Hematopoietic multipotent progenitor cell treated with erythropoietin and hydrocortisone succinate and interleukin-3 and kit ligand, for 6 days (in vitro differentiated cells): Measurements from ENCODE around the gene MBOAT1.
"Not testable (repeated sequence)": the region's sequence is repeated elsewhere in the genome, so short reads cannot be mapped to it uniquely, and the experiment has no call there.

Source experiments
- DNase-seq: peaks from one replicate; pipeline ENCODE4 v3.0.0-alpha.2; 2015

The MBOAT1 gene

GRCh38 chr6:20168690-20169089, 43.6 kb downstream of the MBOAT1 start:
- no peak for DNase-seq

DNA sequence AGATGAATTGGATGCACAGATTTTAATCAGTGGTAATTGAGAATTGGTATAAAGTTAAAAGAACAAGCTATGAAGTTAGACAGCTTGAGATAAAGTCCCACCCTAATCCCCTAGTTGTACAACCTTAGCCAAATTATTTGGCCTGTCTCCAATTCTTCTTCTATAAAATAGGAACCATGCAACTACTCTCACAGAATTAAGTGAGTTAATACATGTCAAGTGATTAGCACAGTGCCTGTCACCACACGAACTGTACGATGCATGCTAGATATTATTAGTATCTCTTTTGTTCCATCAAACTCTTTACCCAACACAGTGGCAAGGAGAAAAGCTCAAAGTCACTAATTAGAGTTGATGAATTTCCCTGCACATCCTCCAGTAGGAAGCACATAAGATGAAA, 44.7 kb downstream of the MBOAT1 start:
- no peak for DNase-seq

DNA sequence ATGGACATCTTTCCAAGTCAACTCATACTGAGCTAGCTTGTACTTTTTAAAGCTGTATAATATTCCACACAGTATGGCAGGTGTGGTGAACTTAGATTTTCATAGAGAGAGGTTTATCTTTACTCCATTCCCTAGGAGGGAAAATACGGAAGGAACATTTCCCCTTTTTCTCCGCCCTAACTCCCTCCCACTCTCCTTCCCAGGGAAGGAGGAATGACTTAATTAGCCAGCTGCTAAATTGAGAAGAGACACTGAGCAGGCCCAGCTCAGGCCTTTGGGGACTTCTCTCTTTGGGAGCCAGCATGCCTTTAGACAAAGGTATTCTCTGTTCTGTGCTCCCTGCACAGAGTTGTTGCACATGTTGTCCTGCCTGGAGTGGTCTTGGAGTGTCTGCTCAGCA, 46.1 kb downstream of the MBOAT1 start:
- no peak for DNase-seq

DNA sequence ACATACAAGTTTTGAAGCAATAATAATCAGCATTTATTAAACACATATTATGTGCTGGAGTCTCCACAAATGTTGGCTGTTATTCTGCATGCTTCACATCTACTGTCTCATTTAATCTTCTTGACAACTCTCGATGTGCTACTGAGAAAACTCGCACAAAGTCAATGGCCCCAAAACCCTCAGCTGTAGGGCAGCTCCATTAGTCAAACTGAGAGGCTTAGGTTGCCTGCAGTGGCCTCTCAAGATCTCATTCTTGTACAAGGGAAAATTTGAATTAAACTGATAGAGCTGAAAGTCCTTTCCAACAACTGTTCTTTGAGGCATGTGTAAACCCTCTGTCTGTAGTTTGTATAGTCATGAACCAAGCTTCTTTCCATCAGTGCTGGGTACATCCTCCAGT, 49.8 kb downstream of the MBOAT1 start:
- no peak for DNase-seq

GRCh38 chr6:20160541-20161283, 51.6 kb downstream of the MBOAT1 start:
- no peak for DNase-seq

- DNase-seq: no peak
Measured at GRCh38 chr6:20159781-20160540, 52.3 kb downstream of the MBOAT1 start.

GRCh38 chr6:20159098-20159497, 53.2 kb downstream of the MBOAT1 start:
- DNase-seq: no peak

GRCh38 chr6:20158676-20159075, 53.6 kb downstream of the MBOAT1 start:
- peak; percentile 44 for DNase-seq

DNA sequence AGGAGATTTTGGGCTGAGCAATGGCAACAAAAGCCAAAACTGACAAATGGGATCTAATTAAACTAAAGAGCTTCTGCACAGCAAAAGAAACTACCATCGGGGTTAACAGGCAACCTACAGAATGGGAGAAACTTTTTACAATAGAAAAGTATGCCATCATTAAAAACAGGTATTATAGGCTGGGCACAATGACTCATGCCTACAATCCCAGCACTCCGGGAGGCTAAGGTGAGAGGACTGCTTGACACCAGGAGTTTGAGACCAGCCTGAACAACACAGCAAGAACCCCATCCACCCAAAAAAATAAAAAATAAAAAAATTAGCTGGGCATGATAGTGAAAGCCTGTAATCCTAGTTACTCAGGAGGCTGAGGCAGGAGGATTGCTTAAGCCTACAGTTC, 55.4 kb downstream of the MBOAT1 start:
- no peak for DNase-seq

DNA sequence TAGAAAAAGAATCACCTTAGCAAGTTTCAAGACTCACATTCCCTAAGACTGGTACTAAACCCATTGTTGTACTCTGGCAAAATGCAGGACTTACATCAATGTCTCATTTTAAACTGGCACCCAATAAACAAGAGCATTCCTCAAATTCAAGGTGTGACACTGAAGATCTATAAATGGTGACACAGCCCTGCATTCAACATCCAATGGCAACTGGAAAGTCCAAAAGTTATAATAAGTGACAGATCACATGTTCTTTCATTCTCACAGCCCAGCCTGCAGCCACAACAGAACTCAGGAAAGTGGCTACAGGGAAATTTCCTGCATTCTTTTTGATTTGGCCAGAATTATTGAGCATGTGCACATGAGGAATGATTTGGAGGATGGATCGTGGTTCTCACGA, 57.5 kb downstream of the MBOAT1 start:
- DNase-seq: no peak

- no peak for DNase-seq
Measured at GRCh38 chr6:20153194-20153593, 59.1 kb downstream of the MBOAT1 start.

GRCh38 chr6:20148433-20148832, 63.8 kb downstream of the MBOAT1 start:
- no peak for DNase-seq

DNA sequence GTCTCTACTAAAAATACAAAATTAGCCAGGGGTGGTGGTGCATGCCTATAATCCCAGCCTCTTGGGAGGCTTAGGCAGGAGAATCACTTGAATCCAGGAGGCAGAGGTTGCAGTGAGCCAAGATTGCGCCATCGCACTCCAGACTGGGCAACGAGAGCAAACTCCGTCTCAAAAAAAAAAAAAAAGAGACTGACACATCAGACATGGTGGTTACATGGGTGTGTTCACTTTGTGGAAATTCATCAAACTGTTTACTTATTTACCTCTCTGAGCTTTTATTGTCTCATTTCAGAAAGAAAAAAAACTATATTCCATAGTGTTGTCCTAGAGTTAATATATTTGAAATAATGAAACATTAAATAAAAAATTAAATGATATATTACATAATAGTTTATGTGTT, 64.8 kb downstream of the MBOAT1 start:
- no peak for DNase-seq

DNA sequence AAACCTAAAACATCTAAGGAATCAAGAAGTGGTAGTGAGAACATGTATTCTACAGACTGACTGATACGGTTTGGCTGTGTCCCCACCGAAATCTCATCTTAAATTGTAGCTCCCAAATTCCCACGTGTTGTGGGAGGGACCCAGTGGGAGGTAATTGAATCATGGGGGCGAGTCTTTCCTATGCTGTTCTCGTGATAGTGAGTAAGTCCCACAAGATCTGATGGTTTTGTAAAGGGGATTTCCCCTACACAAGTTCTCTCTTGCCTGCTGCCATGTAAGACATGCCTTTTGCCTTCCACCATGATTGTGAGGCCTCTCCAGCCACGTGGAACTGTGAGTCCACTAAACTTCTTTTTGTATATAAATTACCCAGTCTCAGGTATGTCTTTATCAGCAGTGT, 65.4 kb downstream of the MBOAT1 start:
- not testable (repeated sequence) for DNase-seq

- DNase-seq: no peak
Measured at GRCh38 chr6:20146291-20146690, 66.0 kb downstream of the MBOAT1 start.

- no peak for DNase-seq
Measured at GRCh38 chr6:20142866-20143265, 69.4 kb downstream of the MBOAT1 start.

GRCh38 chr6:20141931-20142330, 70.3 kb downstream of the MBOAT1 start:
- DNase-seq: no peak

DNA sequence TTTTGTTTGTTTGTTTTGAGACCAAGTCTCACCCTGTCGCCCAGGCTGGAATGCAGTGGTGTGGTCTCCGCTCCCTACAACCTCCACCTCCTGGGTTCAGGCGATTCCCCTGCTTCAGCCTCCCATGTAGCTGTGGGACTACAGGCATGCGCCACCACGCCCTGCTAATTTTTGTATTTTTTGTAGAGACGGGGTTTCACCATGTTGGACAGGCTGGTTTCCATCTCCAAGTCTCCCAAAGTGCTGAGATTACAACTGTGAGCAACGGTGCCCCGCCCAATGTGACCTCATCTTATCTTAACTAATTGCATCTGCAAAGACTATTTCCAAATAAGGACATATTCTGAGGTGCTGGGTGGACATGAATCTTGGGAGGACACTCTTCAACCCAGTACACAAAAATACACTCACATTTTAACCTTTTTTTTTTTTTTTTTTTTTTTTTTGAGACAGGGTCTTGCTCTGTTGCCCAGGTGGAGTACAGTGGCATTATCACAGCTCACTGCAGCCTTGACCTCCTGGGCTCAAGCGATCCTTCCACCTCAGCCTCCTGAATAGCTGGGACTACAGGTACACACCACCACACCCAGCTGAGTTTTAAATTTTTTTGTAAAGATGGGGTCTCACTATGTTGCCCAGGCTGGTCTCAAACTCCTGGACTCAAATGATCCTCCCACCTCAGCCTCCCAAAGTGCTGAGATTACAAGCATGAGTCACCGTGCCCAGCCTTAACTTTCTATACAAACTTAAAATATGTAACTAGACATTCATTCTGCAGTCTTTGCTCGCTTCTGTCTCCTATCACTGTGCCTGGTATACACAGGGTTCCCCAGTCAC, 72.9 kb downstream of the MBOAT1 start:
- peak; percentile 29 for DNase-seq

GRCh38 chr6:20137837-20138236, 74.4 kb downstream of the MBOAT1 start:
- DNase-seq: no peak

DNA sequence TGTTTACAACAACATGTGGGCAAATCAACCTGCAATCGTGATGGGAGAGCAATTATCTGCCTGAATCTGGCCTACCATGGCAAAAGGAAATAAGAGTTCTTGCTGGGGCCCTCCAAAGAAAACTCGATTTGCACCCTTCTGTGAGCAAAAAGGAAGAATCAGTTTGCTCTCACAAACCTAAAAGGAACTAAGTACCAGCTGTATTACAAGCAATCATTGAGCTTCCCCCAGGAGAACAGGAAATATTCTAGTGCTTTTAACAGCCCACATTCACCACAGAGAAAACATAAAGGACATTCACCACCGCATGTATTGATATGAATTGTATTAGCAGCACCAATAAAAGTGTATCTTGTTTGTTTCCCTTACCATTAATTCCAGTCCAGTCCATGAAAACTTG, 75.0 kb downstream of the MBOAT1 start:
- DNase-seq: no peak

DNA sequence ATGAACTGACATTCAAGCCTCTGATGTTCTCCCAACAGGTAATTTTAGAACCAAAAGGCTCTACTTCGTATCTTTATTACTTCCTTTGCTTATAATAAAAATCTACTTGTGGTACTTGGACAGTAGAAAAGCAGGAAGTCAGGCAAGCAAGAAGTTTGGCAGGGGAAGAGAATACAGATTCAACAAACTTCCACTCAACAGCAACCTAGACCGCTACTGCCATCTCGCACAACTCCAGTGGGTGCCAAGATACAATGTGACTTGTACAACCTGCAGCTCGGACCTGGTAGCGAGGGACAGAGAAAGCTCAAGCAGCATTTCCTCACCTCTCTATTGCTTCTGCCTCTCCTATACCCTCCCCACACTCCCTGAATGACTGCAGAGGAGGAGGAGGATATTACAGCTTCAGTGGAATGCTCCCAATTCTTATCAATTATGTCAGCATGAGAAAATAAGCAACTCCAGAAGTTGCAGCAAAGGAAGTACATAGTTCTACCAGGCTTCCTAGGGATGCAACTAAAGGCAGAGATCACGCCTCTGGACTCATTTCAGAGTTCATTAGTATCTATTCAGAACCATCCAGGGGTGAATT, 76.5 kb downstream of the MBOAT1 start:
- DNase-seq: no peak

DNA sequence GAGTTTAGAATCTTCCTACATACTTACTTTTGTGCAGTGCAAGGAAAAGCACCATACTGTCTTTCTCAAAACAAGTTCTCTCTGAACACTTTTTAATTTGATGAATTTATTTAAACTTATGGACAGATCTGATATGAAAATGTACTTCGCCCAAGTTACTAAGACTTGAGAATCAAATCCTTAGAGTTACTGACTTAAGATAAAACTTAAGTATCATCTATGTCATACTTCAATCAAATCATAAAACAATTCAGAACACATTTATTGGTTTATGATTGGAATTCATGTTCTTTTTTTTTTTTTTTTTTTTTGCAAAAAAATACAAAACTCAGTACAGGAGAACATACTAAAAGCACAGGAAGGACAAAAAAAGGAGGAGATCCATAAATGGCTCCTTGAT, 77.7 kb downstream of the MBOAT1 start:
- DNase-seq: no peak
